Activated naive CD8-positive, alpha-beta T cell treated with anti-CD3 and anti-CD28 coated beads for 36 hours (primary cell): Measurements from ENCODE around the gene CUEDC2. TPM values are rescaled to one million over a fixed set of nuclear protein-coding genes. Genes with fewer than 3 reads are reported as not detected.
A peak's percentile ranks its signal among the peaks of the same experiment; 100 is the strongest.

ENCODE experiments used
- DNase-seq: peaks from one replicate; pipeline ENCODE4 v3.0.0; 2021
- H3K27ac Mint-ChIP-seq: one replicate; pipeline ENCODE4 v1.8.0; 2022; ENCODE audit warnings: mild to moderate bottlenecking, moderate library complexity, mixed read lengths
- H3K27me3 Mint-ChIP-seq: one replicate; pipeline ENCODE4 v1.8.0; 2022; ENCODE audit warnings: mild to moderate bottlenecking, mixed read lengths
- H3K36me3 Mint-ChIP-seq: one replicate; pipeline ENCODE4 v1.8.0; 2021; ENCODE audit warnings: mild to moderate bottlenecking, mixed read lengths
- H3K4me1 Mint-ChIP-seq: one replicate; pipeline ENCODE4 v1.8.0; 2021; ENCODE audit warnings: mixed read lengths
- H3K4me3 Mint-ChIP-seq: one replicate; pipeline ENCODE4 v1.8.0; 2022; ENCODE audit warnings: mild to moderate bottlenecking, moderate library complexity, mixed read lengths
- H3K9me3 Mint-ChIP-seq: one replicate; pipeline ENCODE4 v1.8.0; 2022; ENCODE audit warnings: mixed read lengths
- total RNA-seq, 2 experiments: library from RNA; stranded (reverse); gene quantifications; one replicate each; pipeline ENCODE4 v1.2.3, GENCODE V29; 2021

CUEDC2 gene
- total RNA-seq, 2 experiments from 2014 or later = 66.3 to 73.8 TPM

DNA sequence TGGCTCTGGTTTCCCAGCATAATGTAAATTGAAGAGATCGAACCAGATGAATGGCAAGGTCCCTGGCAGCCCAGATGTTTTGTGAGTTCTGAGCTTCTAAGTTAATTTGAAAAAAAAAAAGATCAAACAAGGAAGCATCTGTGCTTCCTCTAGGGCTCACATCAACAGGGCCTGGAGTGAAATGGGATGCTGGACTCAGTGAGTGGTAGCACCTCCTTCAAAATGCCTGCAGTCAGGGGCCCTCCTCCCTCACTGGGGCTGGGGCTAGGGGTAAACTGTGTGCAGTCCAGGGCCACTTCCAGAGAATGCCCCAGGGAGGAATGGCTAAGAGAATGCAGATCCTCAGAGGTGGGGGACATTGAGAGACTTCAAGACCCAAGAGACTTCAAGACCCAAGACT, 6.0 kb upstream of the CUEDC2 start:
- Mint-ChIP-seq H3K4me3 (peak overlapping the region; percentile 86), H3K27ac (peak overlapping the region; percentile 66), H3K4me1 (peaks cover 39% of the 10 kb centered on the region), H3K9me3 (no peaks in the 10 kb centered on the region), H3K27me3 (no peaks in the 10 kb centered on the region), H3K36me3 (peaks cover 18% of the 10 kb centered on the region)
- no peak for DNase-seq

DNA sequence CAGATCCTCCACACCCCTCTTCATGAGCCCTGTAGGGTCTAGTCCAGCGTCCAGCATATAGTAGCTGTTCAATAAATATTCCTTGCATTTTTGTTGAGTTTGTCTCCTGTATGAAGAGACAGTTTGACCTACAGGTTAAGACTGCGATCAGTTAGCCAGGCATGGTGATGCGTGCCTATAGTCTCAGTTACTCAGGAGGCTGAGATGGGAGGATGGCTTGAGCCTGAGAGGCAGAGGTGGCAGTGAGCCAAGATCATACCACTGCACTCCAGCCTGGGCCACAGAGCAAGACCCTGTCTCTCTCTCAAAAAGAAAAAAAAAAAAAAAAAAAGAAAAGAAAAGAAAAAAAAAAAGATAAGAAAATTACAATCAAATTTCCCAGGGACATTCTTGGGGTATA, 5.1 kb upstream of the CUEDC2 start:
- Mint-ChIP-seq H3K9me3 (no peaks in the 10 kb centered on the region), H3K4me3 (peak overlapping the region; percentile 86), H3K4me1 (peaks cover 45% of the 10 kb centered on the region), H3K36me3 (peaks cover 19% of the 10 kb centered on the region), H3K27ac (no peak overlapping the region), H3K27me3 (no peaks in the 10 kb centered on the region)
- DNase-seq = no peak

DNA sequence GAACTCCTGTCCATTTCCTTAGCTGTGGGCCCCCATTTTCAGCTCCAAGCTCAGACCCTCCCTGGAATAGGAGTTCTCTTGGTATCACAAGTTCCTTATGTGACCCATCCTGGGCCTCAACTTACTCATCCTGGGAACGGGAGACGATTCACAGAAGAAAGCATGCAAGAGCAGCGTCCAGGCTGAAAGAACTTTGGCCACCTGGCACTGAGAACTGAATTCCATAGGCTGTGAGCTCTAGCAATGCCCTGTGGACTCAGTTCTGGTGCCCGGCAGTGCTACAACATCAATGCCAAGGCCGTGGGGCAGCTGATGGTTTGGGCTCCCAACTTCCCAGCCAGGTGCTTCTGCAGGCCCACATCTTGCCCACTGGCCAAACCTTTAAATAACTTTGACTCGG, 3.9 kb upstream of the CUEDC2 start:
- H3K9me3 Mint-ChIP-seq = no peaks in the 10 kb centered on the region
- no peak for DNase-seq
- peak overlapping the region; percentile 94 for H3K27ac Mint-ChIP-seq
- peak overlapping the region; percentile 86 for H3K4me3 Mint-ChIP-seq
- no peaks in the 10 kb centered on the region for H3K27me3 Mint-ChIP-seq
- H3K4me1 Mint-ChIP-seq = peaks cover 48% of the 10 kb centered on the region
- H3K36me3 Mint-ChIP-seq = peaks cover 25% of the 10 kb centered on the region

DNA sequence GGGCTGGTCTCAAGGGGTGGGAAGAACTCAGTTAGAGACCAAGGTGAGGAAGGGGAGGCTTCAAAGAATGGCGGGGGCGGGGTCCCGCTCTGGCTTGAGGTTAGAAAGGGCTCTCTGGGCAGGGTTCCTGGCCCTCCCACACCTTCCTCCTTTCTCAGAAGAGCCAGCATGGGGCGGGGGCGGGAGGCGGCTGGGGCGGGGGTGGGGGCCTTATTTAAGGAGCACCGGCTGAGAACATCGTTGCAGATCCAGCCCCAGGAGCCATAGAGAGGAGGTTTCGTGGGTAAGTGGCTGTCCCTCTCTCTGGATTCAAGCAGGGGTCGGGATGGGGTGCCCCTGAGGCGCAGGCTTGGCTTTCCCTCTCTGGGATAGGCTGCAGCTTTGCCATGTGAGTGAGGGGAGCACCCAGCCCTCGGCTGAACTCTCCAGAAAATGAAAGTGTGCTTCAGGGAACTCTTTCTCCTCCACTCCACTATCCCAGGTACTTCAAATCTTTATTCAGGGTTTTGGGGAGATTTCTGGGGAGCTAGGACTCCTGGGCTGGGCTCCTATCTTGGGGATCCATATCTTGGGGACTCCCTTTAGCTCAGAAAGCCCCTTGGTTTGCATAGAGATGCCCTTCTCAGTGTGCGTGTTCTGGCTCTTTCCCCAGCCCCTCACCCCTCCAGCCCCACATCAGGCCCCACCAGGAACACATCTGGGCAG, 3.3 kb upstream of the CUEDC2 start:
- Mint-ChIP-seq H3K27ac (peak overlapping the region; percentile 94), H3K4me1 (peaks cover 48% of the 10 kb centered on the region), H3K4me3 (peak overlapping the region; percentile 86), H3K27me3 (no peaks in the 10 kb centered on the region), H3K36me3 (peaks cover 26% of the 10 kb centered on the region), H3K9me3 (no peaks in the 10 kb centered on the region)
- DNase-seq = peak; percentile 49

DNA sequence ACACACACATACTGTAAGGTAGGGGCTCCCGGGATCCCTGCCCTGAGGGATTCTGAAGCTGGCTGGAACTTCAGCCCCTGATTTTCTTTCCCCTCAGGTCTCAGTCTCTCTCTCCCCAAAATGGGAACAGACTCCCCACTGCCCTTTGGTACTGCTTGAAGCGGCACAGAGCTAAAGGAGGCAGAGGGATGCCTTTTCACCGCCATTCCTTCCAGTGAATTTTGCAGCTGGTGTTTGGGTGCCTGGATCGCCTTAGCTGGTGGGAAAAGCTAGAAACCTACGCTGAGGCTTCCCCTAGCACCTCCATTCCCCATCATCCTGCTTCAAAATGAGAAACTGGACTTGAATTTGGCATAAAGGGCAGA, 2.7 kb upstream of the CUEDC2 start:
- no peak for DNase-seq
- Mint-ChIP-seq H3K36me3 (peaks cover 29% of the 10 kb centered on the region), H3K4me3 (peak overlapping the region; percentile 86), H3K27me3 (no peaks in the 10 kb centered on the region), H3K9me3 (no peaks in the 10 kb centered on the region), H3K27ac (peak overlapping the region; percentile 94), H3K4me1 (peaks cover 47% of the 10 kb centered on the region)

DNA sequence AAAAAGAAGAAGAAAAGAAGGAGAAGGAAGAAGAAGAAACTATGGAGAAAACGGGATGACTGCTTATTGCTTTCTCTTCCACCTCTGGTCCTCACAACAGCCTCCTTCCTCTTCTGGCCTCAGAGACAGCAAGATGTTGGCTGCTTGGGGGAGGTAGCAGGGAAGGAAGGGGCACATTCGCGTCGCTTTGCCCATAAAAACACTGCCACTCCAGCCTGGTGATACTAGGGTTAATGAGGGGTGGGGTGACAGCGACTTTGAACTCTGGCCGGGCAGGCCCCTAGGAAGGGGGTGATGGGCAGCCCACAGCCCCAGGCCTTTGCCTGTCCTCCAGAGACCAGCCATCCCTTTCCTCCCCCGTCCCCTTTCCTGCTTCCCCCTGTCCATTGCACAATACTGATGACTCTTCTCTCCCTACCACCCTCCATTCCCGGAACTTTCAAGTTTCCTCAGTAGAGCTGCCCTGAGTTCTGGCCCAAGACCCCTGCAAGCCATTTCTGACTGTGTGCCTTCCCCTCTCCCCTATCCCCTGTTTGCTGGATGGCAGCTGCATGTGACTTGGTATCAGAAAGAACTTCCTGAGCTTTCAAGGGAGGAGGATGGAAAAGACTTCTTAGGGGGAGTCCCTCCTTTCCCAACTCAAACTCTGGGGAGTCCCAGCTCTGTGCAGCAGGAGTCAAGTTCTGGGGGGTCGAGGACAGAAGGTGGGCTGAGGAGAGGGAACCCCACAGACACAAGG, 2.2 kb upstream of the CUEDC2 start:
- no peak for DNase-seq
- Mint-ChIP-seq H3K27ac (peak overlapping the region; percentile 94), H3K27me3 (no peaks in the 10 kb centered on the region), H3K9me3 (no peaks in the 10 kb centered on the region), H3K4me1 (peaks cover 47% of the 10 kb centered on the region), H3K4me3 (peak overlapping the region; percentile 86), H3K36me3 (peaks cover 29% of the 10 kb centered on the region)

DNA sequence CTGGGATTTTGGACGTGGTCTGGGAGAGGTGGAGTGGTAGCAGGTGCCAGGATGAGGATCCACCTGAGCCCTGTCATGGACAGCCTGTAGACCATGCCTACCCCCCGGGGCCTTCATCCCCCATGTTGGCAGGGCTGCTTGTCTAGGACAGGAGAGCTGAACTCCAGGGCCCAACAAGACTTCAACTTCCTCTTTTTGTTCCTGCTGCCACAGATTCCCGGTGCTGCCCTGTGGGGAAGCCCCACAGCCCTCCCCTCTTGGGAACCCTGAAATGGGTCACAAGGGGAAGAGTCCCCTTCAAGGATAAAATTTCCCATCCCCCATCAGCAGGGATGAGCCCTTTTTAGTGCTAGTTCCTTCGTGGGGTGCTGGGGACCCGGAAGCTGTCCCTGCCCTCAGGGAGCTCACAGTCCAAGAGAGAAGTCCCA, 1.3 kb upstream of the CUEDC2 start:
- DNase-seq = no peak
- no peaks in the 10 kb centered on the region for H3K27me3 Mint-ChIP-seq
- peaks cover 47% of the 10 kb centered on the region for H3K4me1 Mint-ChIP-seq
- peaks cover 30% of the 10 kb centered on the region for H3K36me3 Mint-ChIP-seq
- peak overlapping the region; percentile 95 for H3K27ac Mint-ChIP-seq
- no peaks in the 10 kb centered on the region for H3K9me3 Mint-ChIP-seq
- peak overlapping the region; percentile 92 for H3K4me3 Mint-ChIP-seq

DNA sequence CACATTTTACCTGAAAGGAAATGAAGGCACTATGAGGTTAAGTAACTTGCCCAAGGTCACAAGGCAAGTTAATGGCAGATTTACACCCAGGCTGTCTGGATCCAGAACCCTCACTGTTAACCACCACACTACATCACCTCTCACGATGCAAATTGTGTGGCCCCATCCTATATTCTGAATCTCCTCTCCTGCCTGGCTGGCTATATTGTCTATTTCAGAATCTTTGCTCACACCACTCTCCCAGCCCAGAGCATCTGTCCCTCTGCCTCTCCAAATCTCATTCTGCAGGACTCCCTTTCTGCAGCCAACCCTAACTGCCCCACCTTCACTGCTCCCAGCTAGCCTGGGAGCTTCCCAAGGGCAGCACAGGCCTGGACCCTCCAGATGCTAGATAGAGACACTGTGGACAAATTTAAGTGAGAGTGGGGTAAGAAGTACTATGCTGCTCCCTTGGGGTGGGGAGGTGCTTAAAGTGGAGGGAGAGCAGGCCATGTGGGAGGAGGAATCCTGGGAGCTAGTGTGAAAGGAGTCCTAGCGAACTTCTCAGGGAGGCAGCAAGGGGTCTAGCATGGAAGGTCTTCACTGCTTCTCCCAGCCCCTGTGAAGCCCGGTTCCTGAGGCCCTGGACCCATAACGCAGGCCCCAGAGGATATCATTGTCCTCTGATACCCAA, 786 bp downstream of the CUEDC2 start:
- no peaks in the 10 kb centered on the region for H3K27me3 Mint-ChIP-seq

DNA sequence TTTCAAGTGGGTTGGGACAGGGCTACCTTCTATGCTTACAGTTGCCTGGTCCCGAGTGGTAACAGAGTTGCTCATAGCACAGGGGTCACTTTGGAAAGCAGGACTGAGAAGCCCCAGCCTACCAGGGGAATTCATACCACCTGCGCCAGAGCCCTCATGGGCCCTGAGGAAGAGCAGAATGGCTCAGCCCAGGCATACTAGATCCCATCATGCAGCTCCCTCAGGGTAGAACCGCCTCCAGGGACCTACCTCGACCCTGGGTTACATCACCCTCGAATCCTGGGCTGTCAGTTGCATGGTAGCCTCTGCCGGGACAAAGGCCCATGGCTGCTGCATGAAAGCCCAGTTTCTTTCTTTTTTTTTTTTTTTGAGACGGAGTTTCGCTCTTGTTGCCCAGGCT, 2.9 kb downstream of the CUEDC2 start:
- H3K9me3 Mint-ChIP-seq = no peaks in the 10 kb centered on the region
- peaks cover 38% of the 10 kb centered on the region for H3K4me1 Mint-ChIP-seq
- no peaks in the 10 kb centered on the region for H3K27me3 Mint-ChIP-seq
- peaks cover 14% of the 10 kb centered on the region for H3K36me3 Mint-ChIP-seq
- no peak overlapping the region for H3K27ac Mint-ChIP-seq
- no peak overlapping the region for H3K4me3 Mint-ChIP-seq
- no peak for DNase-seq

More for the DNA sequence above, 786 bp downstream of the CUEDC2 start:
- H3K4me3 Mint-ChIP-seq = peak overlapping the region; percentile 92
- DNase-seq = no peak
- peaks cover 17% of the 10 kb centered on the region for H3K36me3 Mint-ChIP-seq
- no peaks in the 10 kb centered on the region for H3K9me3 Mint-ChIP-seq
- H3K27ac Mint-ChIP-seq = peak overlapping the region; percentile 95
- H3K4me1 Mint-ChIP-seq = peaks cover 42% of the 10 kb centered on the region

DNA sequence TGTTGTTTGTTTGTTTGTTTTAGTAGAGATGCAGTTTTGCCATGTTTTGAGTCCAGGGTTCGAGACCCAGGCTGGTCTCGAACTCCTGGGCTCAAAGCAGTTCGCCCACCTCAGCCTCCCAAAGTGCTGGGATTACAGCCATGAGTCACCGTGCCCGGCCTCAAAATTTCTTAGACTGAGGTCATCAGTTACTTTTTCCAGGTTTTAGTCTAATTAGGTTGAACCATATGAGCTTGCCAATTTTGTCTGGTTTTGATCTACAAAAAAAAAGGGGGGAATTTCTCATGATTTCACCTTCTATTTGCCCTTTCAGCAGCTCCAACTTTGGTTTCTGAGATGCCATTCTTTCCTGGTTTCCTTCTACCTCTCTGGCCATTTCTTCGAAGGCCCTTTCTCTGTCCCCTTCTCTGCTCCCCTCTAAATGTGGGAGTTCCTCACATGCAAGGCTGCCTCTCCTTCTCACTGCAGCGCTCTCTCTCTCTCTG, 5.5 kb downstream of the CUEDC2 start:
- no peak overlapping the region for H3K4me3 Mint-ChIP-seq
- DNase-seq = no peak
- H3K27me3 Mint-ChIP-seq = no peaks in the 10 kb centered on the region
- H3K27ac Mint-ChIP-seq = no peak overlapping the region
- peaks cover 32% of the 10 kb centered on the region for H3K4me1 Mint-ChIP-seq
- H3K36me3 Mint-ChIP-seq = peaks cover 18% of the 10 kb centered on the region
- no peaks in the 10 kb centered on the region for H3K9me3 Mint-ChIP-seq

DNA sequence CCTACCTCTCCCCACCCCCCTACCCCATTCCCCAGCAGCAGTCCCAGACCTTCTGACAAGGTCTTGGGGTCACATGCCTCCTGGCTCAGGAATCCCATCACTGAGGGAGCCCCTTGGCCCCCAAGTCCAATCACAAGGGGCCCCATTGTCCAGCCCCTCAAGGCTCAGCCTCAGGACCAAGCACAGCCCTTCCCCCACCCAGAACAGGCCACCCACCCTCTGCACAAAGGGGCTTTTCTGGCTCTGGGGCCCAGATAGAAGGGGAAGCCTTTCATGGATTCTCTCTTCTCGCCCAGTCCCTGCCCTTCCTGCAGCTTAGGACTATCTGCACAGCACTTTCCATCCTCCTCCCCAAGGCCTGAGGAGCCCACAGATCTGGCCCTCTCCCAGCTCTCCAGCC, 6.9 kb downstream of the CUEDC2 start:
- Mint-ChIP-seq H3K9me3 (no peaks in the 10 kb centered on the region), H3K4me3 (no peak overlapping the region), H3K36me3 (peaks cover 12% of the 10 kb centered on the region), H3K27ac (peak overlapping the region; percentile 58), H3K27me3 (peaks cover 3% of the 10 kb centered on the region), H3K4me1 (peaks cover 31% of the 10 kb centered on the region)
- DNase-seq = no peak

DNA sequence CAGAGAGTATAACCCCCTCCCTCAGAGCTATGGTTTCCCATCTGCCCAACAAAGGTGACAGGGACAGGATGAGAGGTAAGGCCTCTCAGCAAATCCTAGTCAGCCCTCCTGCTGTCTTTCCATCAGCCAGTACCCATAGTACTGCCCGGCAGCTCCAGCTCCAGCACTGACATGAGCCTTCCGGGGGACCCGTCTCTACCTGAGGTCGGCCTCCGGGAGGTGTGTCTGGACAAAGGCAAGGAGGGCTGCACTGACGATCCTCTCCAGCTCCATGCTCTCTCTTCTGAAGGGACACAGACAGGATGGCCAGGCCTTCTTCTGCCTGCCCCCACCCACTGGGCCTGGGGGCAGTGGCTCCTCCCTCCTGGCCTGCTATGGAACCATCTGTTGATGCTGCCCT, 7.5 kb downstream of the CUEDC2 start:
- Mint-ChIP-seq H3K36me3 (peaks cover 12% of the 10 kb centered on the region), H3K9me3 (no peaks in the 10 kb centered on the region), H3K27ac (no peak overlapping the region), H3K4me3 (no peak overlapping the region), H3K4me1 (peaks cover 36% of the 10 kb centered on the region), H3K27me3 (peaks cover 3% of the 10 kb centered on the region)
- DNase-seq = no peak

DNA sequence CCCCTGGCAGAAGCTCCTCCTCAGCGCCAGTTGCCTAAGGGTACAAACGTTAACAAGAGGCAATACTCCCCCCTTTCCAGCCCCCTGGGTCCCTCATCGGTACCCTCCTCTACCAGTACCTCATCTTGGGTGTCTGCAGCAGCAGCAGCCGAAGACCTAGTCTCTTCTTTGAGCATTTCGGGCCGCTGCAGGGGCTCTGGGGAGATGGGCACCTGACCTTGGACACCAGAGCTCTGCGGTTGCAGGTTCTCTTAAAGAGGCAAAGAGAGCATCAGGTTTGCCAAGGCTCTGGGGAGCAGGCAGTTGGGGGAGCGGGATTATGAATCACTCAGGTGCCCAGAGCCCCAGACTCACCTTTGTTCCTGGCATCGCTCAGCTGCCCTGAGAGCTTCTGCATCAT, 8.2 kb downstream of the CUEDC2 start:
- H3K9me3 Mint-ChIP-seq = no peaks in the 10 kb centered on the region
- peaks cover 5% of the 10 kb centered on the region for H3K27me3 Mint-ChIP-seq
- peaks cover 43% of the 10 kb centered on the region for H3K4me1 Mint-ChIP-seq
- no peak overlapping the region for H3K27ac Mint-ChIP-seq
- H3K36me3 Mint-ChIP-seq = peaks cover 12% of the 10 kb centered on the region
- H3K4me3 Mint-ChIP-seq = no peak overlapping the region
- no peak for DNase-seq

DNA sequence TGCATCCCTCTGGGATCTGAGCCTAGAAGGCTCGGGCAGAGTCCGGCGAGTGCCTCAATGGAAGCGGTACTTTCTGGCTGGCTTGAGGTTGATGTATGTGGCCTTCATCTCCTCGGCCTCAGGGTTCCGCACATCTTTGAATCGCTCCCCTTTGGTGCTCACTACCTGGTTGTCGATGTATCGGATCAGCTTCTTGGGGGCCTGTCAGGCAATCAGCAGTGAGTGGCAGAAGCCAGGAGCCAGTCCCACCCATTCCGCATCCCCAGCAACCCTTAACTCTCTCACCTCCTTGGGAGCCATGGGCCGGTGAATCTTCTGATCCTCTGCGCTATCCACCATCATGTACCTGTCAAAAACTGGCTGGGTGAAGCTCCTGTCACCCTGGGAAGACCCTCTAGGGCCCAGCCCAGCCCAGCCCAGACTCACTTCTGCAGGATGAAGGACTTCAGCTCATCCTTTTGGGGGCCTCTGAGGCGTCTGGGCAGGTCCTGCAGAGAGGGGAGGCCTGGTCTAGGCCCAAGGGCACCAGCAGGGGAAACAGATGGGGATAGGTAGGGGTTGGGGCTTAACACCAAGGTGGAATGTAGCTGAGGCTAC, 8.9 kb downstream of the CUEDC2 start:
- Mint-ChIP-seq H3K9me3 (no peaks in the 10 kb centered on the region), H3K27me3 (peaks cover 9% of the 10 kb centered on the region), H3K4me1 (peaks cover 47% of the 10 kb centered on the region), H3K27ac (peak overlapping the region; percentile 12), H3K4me3 (no peak overlapping the region), H3K36me3 (peaks cover 11% of the 10 kb centered on the region)
- no peak for DNase-seq
